ENCODE results near the gene CHD2.
"Not testable (repeated sequence)": the region's sequence is repeated elsewhere in the genome, so short reads cannot be mapped to it uniquely, and the experiment has no call there.

Gene CHD2

DNA sequence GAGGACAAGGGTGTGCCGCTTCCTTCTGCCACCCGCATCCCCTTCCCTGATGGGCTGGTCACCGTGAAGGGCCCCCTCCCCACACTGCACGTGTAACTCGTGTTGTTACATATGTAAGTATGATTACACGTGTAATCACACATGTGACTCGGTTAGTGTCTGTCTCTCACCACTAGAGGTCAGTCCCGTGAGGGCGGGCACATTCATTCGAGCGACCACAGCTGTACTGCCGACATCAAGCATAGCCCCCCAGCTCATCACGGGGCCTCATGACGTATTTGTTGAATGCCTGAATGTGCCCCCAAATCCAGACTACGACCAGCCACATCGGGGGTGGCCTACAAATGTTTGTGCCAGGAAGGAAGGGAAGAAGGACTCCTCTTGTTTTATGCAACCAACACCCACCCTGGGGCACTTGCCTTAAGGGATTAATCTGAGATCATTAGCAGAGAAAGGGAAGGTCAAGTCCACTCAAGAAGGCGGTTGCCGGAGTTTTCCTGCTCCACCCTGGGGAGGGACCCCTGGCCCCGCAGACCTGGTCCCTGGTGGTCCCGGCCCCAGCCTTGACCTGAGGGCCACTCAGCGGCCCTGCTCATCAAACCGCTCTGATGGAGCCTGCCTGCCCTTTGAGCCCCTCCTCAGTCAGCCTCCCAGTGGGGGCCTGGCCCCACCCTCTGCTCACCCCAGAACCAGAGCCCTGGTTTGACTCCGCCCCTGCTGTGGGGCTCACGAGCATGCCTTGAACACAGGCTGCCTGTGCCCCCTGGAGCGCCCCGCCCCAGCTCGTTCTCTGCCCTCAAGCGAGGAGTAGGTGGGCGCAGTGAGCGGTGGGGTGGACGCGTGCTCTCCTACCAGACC is 136.1 kb downstream of the CHD2 start:
- DNase-seq (ENCODE audit: low read depth) = no peak

DNA sequence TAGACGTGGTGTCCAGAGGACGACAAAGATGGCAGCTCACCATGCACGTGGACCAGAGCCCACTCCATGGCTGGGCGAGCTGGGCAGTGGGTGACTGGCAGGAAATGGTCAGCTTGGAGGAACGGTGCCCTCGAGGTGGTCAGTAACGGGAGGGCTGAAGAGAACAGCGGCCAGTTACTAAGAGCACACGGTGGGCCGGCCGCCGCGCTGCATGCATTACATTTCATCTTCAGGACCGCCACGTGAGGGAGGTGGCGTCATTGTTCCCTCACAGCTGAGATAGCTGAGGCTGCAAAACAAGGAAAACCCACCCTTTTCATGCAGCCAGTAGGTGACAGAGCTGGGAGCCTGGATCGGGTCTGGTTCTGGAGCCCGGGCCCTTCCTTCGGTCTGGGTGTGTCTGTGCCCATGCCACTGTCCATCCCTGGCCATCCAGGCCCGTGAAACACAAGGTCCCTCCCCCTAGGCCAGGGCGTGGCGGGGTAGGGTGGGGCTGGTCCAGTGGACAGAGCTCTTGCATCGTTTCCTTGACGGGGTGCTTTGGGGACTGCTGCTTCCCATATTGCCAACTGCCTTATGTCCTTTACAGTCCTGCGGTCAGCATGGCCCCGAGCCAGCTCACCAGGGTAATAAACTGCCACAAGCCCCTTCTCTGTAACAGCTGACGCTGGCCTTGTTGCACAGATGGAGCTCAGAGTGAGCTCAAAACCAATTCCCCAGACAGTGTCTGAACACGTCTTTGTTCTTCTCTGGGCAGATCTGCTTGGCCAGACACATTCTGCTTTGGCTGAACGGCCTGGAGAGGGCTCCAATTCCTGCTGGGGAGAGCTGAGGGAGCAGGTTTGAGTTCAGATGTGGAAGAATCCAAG is 137.1 kb downstream of the CHD2 start:
- peak; percentile 42 for DNase-seq (ENCODE audit: low read depth)

- DNase-seq (ENCODE audit: low read depth) = no peak
Measured at GRCh38 chr15:93037820-93038705, 137.9 kb downstream of the CHD2 start.

DNA sequence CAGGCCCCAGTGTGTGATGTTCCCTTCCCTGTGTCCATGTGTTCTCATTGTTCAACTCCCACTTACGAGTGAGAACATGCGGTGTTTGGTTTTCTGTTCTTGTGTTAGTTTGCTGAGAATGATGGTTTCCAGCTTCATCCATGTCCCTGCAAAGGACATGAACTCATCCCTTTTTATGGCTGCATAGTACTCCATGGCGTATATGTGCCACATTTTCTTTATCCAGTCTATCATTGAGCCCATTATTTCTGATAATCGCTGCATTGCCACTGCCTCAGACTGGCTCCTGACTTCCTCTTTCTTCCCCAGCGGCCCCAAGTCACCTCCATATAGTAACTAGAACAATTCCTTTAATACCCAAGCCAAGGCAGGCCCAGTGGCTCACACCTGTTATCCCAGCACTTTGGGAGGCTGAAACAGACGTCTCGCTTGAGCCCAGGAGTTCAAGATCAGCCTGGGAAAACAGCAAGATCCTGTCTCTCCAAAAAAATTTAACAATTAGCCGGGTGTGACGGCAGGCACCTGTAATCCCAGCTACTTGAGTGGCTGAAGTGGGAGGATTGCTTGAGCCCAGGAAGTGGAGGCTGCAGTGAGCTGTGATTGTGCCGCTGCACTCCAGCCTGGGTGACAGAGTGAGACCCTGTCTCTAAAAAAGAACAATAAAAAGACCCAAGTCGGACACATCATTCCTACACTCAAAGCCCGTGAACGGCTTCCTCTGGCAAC is 139.6 kb downstream of the CHD2 start:
- DNase-seq (ENCODE audit: low read depth) = not testable (repeated sequence)

- no peak for DNase-seq (ENCODE audit: low read depth)
Measured at GRCh38 chr15:93040288-93041158, 140.4 kb downstream of the CHD2 start.

DNA sequence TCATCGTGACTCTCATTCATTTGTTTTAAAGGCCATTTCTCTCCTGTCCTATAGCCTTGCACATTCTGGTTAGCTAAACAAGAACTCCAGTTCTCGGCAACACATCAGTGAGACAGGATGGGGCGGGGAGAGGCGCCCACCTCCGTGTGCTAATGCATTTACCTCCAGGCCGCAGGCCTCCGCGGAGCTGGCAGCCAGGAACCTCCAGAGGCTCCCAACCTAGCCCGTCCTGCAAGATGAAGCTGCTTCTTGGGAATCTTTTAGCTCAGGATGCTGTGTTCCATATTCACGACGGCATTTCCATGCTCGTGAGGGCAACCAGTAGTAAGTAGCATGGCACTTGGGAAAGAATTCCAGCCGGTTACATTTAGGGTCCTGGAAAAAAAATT is 141.0 kb downstream of the CHD2 start:
- no peak for DNase-seq (ENCODE audit: low read depth)

GRCh38 chr15:93042211-93042610 is 142.1 kb downstream of the CHD2 start:
- DNase-seq (ENCODE audit: low read depth) = no peak

DNA sequence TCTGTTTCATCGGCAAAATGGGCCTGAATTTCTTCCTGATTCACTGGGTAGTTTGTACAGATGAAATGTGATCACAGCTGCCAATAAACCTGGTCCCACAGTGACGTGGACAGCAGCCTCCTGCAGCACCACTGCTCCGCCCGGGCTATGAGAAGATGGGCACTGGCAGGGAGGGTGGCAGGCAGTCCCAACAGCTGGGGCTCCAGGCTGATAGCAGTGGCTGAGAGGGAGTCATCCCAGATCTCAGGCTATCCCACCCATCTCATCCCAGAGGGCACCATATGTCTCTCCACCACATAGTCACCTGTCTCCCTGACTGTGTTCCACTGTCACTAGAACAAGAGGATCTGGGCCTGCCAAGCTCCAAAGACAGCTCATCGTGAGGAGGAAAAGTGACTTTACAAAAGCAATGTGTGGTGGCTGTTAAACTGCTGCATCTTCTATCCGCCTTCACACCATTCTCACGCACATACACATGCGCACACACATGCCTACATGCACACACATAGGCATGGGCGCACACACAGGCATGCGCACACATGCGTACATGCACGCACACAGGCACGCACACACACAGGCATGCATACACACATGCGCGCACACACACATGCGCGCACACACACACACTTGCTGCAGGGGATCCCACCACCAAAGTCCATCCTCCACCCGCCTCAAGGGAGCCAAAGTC is 142.7 kb downstream of the CHD2 start:
- DNase-seq (ENCODE audit: low read depth) = no peak

DNA sequence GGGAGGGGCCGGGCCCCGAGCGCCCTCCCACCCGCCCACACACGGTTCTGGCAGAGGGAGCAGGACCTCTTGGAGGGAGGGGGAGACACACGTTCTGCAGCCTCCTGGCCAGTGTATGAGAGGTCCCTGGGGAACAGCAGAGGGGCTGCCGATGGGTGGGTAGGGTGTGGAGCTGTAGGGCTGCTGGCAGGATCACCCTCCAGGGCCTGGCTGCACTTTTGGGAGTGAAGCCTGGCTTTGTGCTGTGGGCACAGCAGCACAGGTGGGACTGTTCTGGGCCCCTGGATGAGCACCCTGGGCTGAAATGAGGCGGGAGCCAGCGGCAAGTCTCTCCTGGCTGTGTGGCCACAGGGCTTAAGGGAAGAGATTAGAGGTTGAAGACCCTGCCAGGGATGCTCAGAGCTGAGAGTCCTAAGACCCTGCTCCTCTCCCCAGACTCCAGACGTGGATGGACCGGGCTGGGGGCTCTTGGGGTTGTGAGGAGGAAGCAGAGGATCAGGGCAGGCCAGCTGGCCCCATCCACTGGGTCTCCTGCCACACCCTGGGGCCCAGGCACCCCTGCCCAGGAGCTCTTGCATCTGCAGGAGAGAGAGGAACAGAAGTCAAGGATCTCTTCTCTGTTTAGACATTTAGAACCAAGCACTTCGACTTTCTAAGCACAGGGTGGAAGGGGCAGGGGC is 143.6 kb downstream of the CHD2 start:
- DNase-seq (ENCODE audit: low read depth) = no peak

DNA sequence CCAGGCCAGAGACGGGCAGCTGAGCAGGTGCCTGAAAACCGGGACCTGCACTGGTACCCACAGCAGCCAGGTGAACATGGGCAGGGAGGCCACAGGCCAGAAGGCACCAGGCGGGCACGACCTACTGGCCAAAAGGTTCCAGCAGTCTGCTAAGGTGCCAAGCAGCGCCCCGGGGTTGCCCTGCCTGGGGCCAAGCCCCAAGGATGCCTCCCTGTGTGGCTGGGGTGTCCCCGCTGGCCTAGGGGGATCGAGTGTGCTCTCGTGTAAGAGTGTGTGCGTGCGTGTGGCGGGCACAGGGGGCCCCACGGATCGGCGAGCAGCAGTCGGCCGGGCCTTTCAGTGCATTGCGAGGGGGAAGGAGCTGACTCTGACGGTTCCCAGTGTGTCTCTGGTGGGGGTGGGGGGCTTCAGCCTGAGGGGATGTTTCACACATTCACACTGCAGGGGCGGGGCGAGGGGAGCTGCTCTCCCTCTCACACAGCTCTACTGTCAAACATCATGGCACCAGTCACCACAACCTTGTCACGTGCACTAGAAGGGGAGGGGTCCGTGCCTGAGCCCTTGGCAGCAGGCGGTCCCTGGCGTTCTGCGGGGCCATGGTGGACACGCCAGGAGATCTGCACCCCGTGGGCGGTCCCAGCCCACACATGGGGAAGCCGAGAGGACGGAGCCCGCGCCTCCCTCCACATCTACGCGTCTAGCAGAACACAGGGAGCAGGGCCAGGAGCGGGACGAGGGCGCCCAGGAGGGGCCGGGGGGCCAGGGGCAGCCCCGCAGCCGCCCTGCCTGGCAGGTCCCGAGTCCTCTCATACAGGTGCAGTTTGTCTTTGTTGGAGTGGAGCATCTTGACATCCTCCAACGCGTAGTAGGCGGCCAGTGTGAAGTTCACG is 144.4 kb downstream of the CHD2 start:
- DNase-seq (ENCODE audit: low read depth) = no peak

DNA sequence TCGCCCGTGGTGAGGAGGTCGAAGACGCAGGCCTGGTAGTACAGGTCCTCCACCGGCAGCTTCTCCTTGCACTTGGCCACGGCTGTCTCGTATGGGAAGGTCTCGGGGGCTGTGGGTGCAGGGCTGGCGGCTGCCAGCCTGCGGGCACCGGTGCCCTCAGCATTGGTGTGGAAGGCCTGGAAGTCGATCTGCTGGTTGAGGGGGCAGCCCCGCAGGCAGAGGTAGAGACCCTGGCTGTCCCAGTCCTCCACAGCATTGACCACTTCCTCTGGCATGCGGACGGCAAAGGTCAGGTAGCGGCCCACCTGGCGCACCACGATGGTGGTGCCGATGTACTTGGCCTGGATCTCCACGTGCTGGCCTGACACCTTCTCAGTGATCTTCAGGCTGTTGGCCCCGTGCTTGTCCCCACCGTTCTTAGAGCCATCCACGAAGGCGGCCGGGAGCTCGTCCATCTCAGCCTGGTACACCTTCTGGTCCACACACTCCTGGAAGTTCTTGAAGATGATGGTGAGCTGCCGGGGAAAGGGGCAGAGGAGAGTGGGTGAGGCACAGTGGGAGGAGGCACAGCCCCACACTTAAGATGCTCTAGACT is 145.2 kb downstream of the CHD2 start:
- no peak for DNase-seq (ENCODE audit: low read depth)

- DNase-seq (ENCODE audit: low read depth) = no peak
Measured at GRCh38 chr15:93046120-93046519, 146.0 kb downstream of the CHD2 start.

GRCh38 chr15:93046721-93047120 is 146.6 kb downstream of the CHD2 start:
- DNase-seq (ENCODE audit: low read depth) = no peak

DNA sequence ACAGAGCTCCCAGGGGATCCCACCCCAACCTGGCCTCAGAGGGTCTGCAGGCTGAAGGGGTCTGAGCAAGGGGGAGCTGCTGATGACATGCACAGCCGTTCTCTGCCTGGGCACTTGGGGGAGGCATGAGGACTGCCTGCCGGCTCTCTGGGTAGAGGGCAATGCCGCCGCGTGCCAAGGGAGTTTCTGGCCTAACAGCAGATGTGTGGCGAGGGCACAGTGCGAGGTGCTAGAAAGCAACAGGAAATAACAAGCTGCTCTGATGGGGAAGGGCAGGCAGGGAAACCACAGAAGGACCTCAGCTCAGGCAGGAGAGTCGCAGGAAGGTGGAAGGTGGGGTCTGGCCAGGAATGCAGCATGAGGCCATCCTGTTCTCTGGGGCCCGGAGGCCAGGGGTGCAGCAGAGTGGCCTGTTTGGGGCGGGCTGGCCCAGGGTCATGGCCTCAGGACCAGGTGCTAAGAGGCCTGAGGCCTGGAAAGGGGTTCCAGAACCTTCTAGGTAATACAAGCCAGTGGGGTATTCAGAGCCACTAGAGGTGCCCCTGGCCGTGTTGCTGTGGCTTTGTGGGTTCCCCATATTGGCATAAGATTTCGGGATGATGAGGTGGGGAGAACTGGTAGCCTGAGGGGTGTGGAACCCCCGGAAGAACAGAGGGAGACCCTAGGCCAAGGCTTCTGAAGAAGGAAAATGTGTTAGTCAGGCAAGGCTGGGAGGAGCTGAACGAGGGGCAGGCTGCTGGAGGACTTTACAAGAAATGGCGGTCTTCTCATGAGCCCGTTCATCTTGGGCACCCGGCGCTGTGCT is 147.7 kb downstream of the CHD2 start:
- DNase-seq (ENCODE audit: low read depth) = no peak

- DNase-seq (ENCODE audit: low read depth) = no peak
Measured at GRCh38 chr15:93048426-93048721, 148.2 kb downstream of the CHD2 start.

- DNase-seq (ENCODE audit: low read depth) = no peak
Measured at GRCh38 chr15:93048759-93049161, 148.6 kb downstream of the CHD2 start.

- no peak for DNase-seq (ENCODE audit: low read depth)
Measured at GRCh38 chr15:93049233-93049632, 149.1 kb downstream of the CHD2 start.

Measured in EH (cell line).